ENCODE results near the gene CNTN4. TPM values are rescaled to one million over a fixed set of nuclear protein-coding genes. Genes with fewer than 3 reads are reported as not detected.

The CNTN4 gene
- total RNA-seq, 1 experiment from 2014 or later = 1.8 TPM

GRCh38 chr3:3089017-3089416, 990.4 kb downstream of the CNTN4 start:
- in situ Hi-C loops (cut with HindIII; ENCODE audit: low pct_unique_long_range_greater_than_20kb, low sequenced_read_pairs) = no loop called here
- DNase-seq (ENCODE audit: low read depth) = no peak

- no peak for DNase-seq (ENCODE audit: low read depth)
- in situ Hi-C loops (cut with HindIII; ENCODE audit: low pct_unique_long_range_greater_than_20kb, low sequenced_read_pairs) = no loop called here
Observed at GRCh38 chr3:3097958-3098357, 999.3 kb downstream of the CNTN4 start.

- no peak for DNase-seq (ENCODE audit: low read depth)
- in situ Hi-C loops (cut with HindIII; ENCODE audit: low pct_unique_long_range_greater_than_20kb, low sequenced_read_pairs) = no loop called here
Observed at GRCh38 chr3:3101660-3102458, 1003.2 kb downstream of the CNTN4 start.

- DNase-seq (ENCODE audit: low read depth) = no peak
- in situ Hi-C loops (cut with HindIII; ENCODE audit: low pct_unique_long_range_greater_than_20kb, low sequenced_read_pairs) = no loop called here
Observed at GRCh38 chr3:3102751-3103150, 1004.1 kb downstream of the CNTN4 start.

GRCh38 chr3:3105246-3105645, 1006.6 kb downstream of the CNTN4 start:
- DNase-seq (ENCODE audit: low read depth) = no peak
- in situ Hi-C loops (cut with HindIII; ENCODE audit: low pct_unique_long_range_greater_than_20kb, low sequenced_read_pairs) = no loop called here

GRCh38 chr3:3105815-3106214, 1007.1 kb downstream of the CNTN4 start:
- no peak for DNase-seq (ENCODE audit: low read depth)
- in situ Hi-C loops (cut with HindIII; ENCODE audit: low pct_unique_long_range_greater_than_20kb, low sequenced_read_pairs) = no loop called here

GRCh38 chr3:3107181-3107580, 1008.5 kb downstream of the CNTN4 start:
- DNase-seq (ENCODE audit: low read depth) = no peak
- in situ Hi-C loops (cut with HindIII; ENCODE audit: low pct_unique_long_range_greater_than_20kb, low sequenced_read_pairs) = no loop called here

Data from Caki2 (cell line).